G401 (cell line): Measurements from ENCODE around the gene ERBIN. TPM values are rescaled to one million over a fixed set of nuclear protein-coding genes. Genes with fewer than 3 reads are reported as not detected.
"Not testable (repeated sequence)": the region's sequence is repeated elsewhere in the genome, so short reads cannot be mapped to it uniquely, and the experiment has no call there.

Experiments
- DNase-seq: peaks from one replicate; pipeline ENCODE4 v3.0.0-alpha.2; 2015; ENCODE audit warnings: low spot score
- in situ Hi-C: cut with HindIII; loops from 2 replicates; pipeline ENCODE4 v1.10.0; 2016; ENCODE audit warnings: low sequenced_read_pairs, mixed read lengths
- total RNA-seq: library from RNA; depleted of rRNA; stranded (reverse); fragments of >200 nt; shearing (Covaris generic); gene quantifications from 2 replicates; pipeline ENCODE4 v1.2.3, GENCODE V29; 2014; rRNA removed

The ERBIN gene
- total RNA-seq, result 22.7 and 23.9 TPM in 2 replicates

- in situ Hi-C loops, result no loop called here
- peak; percentile 34 for DNase-seq
Measured at GRCh38 chr5:65926276-65926783, at the start of gene ERBIN. Gene ERBIN, plus strand, starts transcription at chr5:65926575. Its CDS starts 66,144 bp downstream, at chr5:65992719.

GRCh38 chr5:65876970-65877369, 49.4 kb upstream of the ERBIN start:
- no peak for DNase-seq
- in situ Hi-C loops, result no loop called here

GRCh38 chr5:65879668-65880256, 46.6 kb upstream of the ERBIN start:
- DNase-seq, in situ Hi-C loops: not testable (repeated sequence)

- in situ Hi-C loops, result no loop called here
- no peak for DNase-seq
Measured at GRCh38 chr5:65880496-65881072, 45.8 kb upstream of the ERBIN start.

- no peak for DNase-seq
- in situ Hi-C loops, result no loop called here
Measured at GRCh38 chr5:65882278-65882677, 44.1 kb upstream of the ERBIN start.

- in situ Hi-C loops, result no loop called here
- DNase-seq, result no peak
Measured at GRCh38 chr5:65883461-65883860, 42.9 kb upstream of the ERBIN start.

- no peak for DNase-seq
- in situ Hi-C loops, result no loop called here
Measured at GRCh38 chr5:65886387-65886786, 40.0 kb upstream of the ERBIN start.

- in situ Hi-C loops, result not testable (repeated sequence)
Measured at GRCh38 chr5:65892024-65892423, 34.4 kb upstream of the ERBIN start.

GRCh38 chr5:65892801-65893200, 33.6 kb upstream of the ERBIN start:
- in situ Hi-C loops, result no loop called here
- no peak for DNase-seq

More at GRCh38 chr5:65892024-65892423, 34.4 kb upstream of the ERBIN start:
- not testable (repeated sequence) for DNase-seq

GRCh38 chr5:65893749-65894430, 32.5 kb upstream of the ERBIN start:
- in situ Hi-C loops, result no loop called here
- DNase-seq, result no peak

- in situ Hi-C loops, result no loop called here
- DNase-seq, result no peak
Measured at GRCh38 chr5:65895891-65896290, 30.5 kb upstream of the ERBIN start.

- no peak for DNase-seq
- in situ Hi-C loops, result no loop called here
Measured at GRCh38 chr5:65900746-65901145, 25.6 kb upstream of the ERBIN start.

GRCh38 chr5:65902104-65902503, 24.3 kb upstream of the ERBIN start:
- in situ Hi-C loops, result no loop called here
- DNase-seq, result no peak

- in situ Hi-C loops, result no loop called here
- DNase-seq, result no peak
Measured at GRCh38 chr5:65903581-65903980, 22.8 kb upstream of the ERBIN start.

GRCh38 chr5:65906256-65906655, 20.1 kb upstream of the ERBIN start:
- in situ Hi-C loops, result no loop called here
- DNase-seq, result no peak

GRCh38 chr5:65907135-65907534, 19.2 kb upstream of the ERBIN start:
- in situ Hi-C loops, result no loop called here

GRCh38 chr5:65910711-65911110, 15.7 kb upstream of the ERBIN start:
- in situ Hi-C loops, result no loop called here
- DNase-seq, result no peak

More at GRCh38 chr5:65907135-65907534, 19.2 kb upstream of the ERBIN start:
- DNase-seq, result no peak

GRCh38 chr5:65912311-65912710, 14.1 kb upstream of the ERBIN start:
- in situ Hi-C loops, result no loop called here
- no peak for DNase-seq

- in situ Hi-C loops, result no loop called here
Measured at GRCh38 chr5:65913519-65913918, 12.9 kb upstream of the ERBIN start.

GRCh38 chr5:65914641-65915196, 11.7 kb upstream of the ERBIN start:
- in situ Hi-C loops, result no loop called here
- no peak for DNase-seq

More at GRCh38 chr5:65913519-65913918, 12.9 kb upstream of the ERBIN start:
- no peak for DNase-seq
